DMS114 treated with DMSO at 0.1 percent for 48 hours (cell line): ENCODE results near the gene SRGN.
"Not testable (repeated sequence)": the region's sequence is repeated elsewhere in the genome, so short reads cannot be mapped to it uniquely, and the experiment has no call there.

Experiments
- DNase-seq: peaks from one replicate; lab custom pipeline; 2025; ENCODE audit not compliant: unreplicated experiment; lab: John Stamatoyannopoulos, UW

Gene SRGN

DNA sequence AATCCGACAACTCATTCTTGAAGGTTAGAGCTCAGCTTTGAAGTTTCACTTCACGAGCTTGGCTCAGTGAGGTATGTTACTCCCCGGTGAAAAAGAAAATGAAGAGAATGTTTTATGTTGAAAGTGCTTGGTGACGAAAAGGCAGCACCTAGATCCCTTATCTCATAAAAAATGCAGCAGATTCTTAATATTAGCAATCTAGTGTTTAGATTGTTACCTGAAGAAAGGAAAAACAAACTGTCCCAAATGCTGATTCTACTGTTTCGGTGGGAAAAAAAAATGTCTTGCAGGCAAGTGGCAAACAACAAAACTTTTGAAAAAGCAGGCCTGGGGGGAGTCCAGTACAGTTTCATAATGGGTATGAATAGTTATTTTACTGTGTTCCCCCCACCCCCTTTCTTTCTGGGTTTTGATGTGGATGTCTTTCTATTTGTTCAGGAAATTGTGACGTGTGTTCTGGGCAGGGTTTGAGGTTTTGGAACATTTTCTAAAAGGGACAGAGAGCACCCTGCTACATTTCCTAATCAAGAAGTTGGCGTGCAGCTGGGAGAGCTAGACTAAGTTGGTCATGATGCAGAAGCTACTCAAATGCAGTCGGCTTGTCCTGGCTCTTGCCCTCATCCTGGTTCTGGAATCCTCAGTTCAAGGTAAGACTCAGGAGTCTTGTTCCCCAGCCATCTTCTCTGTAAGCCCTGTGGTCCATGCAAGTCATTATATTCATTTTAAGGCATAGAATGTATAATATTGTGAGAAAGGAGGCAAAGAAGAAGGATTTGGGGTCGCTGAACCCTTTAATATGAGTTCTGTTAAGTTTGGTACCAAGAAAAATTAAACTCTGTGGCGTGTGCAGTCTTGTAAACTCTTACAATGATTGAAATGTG lies at the start of gene SRGN:
Gene SRGN, plus strand, starts transcription at position 514 of the 881 bp plus-strand sequence. Its CDS starts 55 bp downstream, at position 569.
- no peak for DNase-seq

DNA sequence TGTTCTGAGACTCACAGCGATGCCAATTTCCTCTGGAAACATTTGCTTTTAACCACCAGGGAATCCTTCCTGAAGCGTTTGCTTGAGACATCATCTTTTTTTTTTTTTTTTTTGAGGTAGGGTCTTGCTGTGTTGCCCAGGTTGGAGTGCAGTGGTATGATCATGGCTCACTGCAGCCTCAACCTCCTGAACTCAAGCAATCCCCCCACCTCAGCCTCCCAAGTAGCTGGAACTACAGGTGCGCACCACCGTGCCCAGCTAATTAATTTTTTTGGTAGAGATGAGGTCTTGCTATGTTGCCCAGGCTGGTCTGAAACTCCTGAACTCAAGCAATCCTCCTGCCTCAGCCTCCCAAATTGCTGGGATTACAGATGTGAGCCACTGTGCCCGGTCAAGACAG lies 47.0 kb upstream of the SRGN start:
- DNase-seq = not testable (repeated sequence)

DNA sequence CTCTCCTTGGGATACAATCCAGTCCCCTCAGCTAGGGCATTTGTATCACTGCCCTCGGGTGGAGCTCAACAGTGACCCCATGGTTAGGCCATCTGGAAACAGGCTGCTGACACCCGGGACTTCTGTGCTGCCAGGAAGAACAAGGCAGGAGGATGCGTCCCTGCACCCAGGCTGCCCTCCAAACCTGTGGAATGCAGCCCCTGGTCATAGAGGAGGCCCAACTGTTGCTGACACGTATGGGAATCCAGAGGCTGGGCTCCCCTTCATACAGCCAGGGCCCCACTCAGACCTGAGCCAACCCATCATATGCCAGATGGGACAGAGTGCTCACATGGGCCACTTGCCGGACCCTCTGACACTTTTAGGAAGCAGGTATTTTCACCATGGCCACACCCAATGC lies 45.5 kb upstream of the SRGN start:
- no peak for DNase-seq

GRCh38 chr10:69042838-69043237 lies 45.1 kb upstream of the SRGN start:
- no peak for DNase-seq

GRCh38 chr10:69043931-69044531 lies 43.9 kb upstream of the SRGN start:
- no peak for DNase-seq

DNA sequence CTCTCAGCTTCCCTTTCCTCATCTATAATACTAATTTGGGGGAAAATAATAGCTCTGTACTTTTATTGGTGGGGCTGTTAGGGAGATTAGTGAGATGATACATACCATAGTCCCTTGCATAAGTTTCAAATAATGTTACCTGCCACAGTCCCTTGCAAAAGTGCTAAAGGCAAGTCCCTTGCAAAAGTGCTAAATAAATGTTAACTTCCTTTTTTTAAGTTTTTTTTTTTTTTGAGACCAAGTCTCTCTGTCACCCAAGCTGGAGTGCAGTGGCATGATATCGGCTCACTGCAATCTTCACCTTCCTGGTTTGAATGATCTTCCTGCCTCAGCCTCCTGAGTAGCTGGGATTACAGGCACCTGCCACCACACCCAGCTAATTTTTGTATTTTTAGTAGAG lies 43.4 kb upstream of the SRGN start:
- DNase-seq = no peak

- no peak for DNase-seq
These were observed 42.2 kb upstream of the SRGN start for GRCh38 chr10:69045441-69046300.

DNA sequence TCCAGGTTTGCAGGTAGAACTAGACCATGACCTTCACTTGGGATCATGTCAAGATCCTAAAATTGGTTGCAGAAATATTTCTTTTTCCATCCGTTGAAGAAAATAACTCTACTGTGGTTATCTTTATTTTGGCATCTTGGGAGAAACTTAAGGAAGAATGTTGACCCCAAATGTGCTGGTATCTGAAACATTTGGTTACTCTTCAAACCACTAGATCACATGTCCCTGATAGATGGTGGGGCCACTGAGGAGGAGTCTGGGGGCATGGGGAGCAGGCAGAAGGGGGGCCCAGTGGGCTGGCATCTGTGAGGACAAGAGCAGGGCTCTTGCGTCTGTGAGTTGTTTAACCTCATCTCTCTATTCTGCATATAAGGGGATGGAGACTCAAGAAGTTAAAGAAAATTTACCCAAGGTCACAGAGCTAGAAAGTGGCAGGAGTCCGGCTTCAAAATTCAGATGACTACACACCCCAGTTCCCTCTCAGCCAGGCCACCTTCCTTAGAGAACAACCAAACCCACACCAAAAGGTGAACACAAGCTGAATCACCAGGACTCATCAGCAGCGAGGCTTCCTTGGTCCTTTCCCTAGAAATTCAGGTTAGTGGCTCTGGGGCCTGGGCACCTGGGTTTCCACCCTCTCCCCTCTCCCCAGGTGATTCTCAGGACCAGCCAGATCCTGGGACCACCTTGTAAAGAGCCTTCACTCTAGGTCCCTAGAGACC lies 40.6 kb upstream of the SRGN start:
- DNase-seq = no peak

- DNase-seq = no peak
These were observed 39.8 kb upstream of the SRGN start for GRCh38 chr10:69048103-69048502.

- DNase-seq = no peak
These were observed 38.3 kb upstream of the SRGN start for GRCh38 chr10:69049566-69049961.

- no peak for DNase-seq
These were observed 36.6 kb upstream of the SRGN start for GRCh38 chr10:69051303-69051702.

DNA sequence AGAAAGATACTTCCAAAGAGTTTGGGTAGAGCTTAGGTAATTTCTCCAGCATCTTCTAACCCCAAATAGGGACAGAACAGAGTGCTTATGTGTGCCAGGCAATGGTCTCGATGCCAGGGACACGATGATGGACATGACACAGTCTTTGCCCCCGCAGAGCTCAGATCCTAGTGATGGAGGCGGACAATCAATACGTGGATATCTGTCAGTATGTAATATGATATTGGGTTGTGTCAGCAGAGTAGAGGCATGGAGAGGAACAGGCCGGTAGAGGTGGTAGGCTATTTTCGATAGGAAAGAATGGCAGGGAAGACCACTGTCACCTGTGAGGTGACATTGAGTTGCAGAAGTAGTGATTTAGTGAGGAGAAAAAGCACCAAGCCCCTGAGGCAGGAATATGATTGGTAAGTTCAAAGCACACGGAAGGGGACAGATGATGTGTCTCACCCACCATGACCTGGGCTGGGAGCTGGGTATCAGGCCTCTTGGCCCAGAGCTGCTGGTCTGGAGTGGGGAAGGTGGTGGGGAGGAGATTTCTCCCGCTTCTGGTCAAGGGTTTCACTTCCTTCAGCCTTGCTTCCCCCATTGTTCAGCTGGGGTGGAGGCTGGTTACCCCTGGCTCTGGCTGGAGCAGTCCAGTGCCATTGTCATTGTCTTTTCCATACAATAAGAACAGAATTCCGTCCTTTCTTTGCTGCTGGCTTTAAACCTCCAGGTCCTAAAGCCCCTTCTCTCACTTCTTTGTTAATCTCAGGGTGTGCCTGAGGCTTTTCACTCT lies 36.0 kb upstream of the SRGN start:
- DNase-seq = no peak

DNA sequence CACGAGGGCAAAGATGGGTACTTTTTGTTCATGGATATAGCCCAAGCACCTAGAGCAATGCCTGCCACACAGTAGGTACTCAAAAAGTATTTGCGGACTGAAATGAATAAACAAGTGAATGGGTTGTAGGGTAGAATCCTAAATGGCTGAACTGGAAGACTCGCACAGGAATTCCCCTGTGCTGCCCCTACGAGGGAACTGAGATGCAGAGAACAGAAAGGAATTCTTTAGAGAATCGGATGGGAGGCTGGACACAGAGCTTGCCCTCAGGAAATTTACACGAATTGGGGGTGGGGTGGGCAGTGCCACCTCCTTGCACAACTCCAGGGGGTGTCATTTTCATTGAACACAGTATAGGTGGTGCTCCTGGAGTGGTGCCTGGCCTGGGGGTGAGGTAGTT lies 35.2 kb upstream of the SRGN start:
- no peak for DNase-seq

DNA sequence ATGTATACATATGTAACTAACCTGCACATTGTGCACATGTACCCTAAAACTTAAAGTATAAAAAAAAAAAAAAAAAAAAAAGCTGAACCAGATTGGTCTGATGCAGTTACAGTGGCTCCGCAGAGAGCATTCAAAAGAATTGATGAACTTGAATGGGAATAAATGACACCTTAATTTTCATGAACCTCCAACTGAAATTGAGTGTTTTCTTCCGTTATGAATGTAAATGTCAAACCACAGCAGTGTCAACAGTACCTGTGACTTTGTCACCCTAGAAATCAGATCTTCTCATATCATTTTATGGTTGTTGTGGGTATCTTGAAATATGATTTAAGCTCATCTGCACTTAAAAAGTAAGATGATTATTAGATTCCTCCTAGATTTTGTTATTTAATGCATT lies 32.7 kb upstream of the SRGN start:
- no peak for DNase-seq

GRCh38 chr10:69056129-69056528 lies 31.8 kb upstream of the SRGN start:
- DNase-seq = no peak

- DNase-seq = no peak
These were observed 31.2 kb upstream of the SRGN start for GRCh38 chr10:69056536-69057260.

DNA sequence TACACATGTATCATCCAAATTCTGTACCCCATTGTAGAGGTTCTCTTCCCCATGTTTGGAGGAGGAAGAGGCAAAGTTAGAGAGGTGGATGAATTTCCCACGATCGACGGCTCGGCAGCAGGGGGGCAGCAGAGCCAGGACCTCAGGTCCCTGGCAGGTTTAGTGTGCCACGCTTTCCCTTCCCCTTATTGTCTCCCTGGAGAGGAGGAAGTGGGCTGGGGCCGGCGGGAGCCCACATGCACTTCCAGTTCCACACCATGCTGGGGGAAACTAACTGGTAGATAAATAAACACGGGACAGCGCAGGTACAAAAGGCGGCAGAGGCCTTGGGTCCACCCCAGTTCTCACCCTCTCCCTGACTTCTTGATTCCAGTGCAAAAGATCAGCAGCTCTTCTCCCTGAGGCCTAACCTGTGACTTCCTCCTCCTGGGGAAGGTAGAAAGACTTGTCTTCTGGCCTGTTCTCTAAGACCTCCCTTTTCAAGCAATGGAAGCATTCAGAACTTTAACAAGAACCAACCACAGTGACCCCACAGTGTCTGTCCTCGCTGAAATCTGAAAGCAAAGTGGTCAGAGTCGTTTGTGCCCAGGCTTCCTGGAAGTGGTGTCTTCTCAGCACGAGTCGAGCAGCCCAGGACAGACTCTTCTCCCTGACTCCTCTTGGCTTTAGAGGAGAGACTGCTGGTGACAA lies 30.5 kb upstream of the SRGN start:
- no peak for DNase-seq

- no peak for DNase-seq
These were observed 30.0 kb upstream of the SRGN start for GRCh38 chr10:69057951-69058297.

DNA sequence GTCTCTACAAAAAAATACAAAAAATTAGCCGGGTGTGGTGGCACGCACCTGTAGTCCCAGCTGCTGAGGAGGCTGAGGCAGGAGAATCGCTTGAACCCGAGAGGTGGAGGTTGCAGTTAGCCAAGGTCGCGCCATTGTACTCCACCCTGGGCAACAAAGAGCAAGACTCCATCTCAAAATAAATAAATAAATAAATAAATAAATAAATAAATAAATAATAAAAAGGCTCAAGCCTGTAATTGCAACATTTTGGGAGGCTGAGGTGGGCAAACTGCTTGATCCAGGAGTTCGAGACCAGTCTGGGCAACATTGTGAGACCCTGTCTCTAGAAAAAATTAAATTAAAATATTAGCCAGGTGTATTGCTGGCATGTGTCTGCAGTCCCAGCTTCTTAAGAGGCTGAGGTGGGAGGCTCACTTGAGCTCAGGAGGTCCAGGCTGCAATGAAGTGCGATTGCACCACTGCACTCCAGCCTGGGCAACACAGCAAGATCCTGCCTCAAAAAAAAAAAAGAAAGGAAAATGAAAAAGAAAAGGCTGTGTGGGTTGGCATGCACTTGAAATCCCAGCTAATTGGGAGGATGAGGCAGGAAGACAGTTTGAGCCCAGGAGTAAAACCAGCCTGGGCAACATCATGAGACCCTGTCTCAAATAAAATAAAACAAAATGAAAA lies 27.6 kb upstream of the SRGN start:
- no peak for DNase-seq
